ENCODE results near the gene WWOX.
"Not testable (repeated sequence)": the region's sequence is repeated elsewhere in the genome, so short reads cannot be mapped to it uniquely, and the experiment has no call there.

WWOX gene

DNA sequence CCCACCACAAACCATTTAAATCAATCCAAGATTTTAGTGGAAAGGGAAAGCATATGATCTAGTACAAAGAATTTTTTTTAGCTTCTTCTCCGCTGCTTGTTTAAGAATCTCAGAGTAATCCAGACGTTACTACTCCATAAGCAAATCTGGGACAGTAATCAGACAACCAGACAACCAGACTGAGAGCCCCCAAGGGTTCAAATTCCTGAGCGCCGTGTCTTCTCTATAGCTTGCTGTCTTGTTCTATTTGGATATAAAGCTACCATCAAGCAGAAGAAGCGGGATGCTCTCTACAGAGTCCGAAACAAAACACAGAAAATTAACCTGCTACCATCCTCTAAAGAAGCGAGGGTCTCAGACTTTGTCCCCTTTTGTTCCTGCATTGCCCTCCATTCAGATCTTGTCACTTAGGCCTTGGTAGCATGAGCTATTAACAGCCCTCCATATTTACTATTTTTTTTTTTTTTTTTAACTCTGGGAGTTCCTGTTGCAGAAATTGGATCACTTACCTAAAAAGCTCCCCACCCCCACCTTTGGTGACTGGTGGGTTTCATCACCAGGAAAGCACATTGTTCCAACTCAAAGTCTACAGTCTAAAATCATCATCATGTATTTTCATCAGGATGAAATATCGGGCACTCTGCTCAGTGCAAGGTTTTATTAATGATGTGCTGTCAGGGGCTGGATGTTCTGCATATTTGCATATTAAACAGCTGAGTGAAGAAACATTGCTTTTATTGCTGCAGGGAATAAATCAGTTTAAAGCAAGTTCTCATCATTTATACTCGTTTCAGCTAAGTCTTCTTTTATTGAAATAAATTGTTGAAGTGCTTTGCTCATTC lies 576.7 kb downstream of the WWOX start:
- no peak for DNase-seq

DNA sequence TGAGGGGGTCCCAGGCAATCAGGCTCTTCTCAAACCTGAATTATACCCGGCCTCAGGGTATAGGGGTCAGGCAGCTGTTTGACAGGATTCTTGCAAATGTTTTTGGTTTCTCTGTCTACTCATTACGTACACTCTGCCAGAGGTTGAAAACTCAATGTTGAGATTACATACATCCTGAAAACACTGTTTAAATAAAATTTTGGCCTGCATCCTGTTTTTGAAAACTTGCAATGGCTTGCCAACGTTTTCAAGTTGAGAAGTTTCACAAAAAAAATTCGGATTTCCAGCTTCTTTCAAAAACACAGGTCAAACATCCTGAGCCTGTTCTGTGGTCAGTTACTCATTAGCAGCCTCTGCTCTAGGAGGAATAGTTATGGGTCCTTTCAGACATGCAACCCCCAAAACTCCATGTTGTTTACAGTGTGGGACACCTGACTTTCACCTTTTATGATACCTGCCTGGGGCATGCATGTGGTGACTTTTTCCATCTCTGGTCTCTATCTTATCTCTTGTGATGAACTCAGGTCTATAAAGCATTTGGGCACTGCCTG lies 577.8 kb downstream of the WWOX start:
- DNase-seq: no peak

DNA sequence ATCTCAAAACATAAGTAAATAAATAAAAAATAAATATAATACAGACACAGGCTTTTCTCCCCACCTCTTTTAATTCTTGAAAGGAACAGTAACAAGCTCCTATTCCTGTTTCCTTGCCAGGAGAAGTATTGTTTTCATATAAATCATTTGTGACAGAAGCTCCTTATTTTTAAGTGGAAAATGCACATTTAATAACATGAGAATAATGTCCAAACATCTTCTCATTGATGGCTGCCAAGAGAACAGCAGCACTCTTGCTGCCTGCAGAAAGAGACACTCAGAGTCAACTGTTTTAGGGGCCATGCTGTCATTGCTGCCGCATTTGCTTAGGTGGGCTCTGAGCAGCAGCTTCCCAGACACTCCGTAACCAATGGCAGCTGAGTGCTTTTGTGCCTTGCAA lies 580.1 kb downstream of the WWOX start:
- no peak for DNase-seq

DNA sequence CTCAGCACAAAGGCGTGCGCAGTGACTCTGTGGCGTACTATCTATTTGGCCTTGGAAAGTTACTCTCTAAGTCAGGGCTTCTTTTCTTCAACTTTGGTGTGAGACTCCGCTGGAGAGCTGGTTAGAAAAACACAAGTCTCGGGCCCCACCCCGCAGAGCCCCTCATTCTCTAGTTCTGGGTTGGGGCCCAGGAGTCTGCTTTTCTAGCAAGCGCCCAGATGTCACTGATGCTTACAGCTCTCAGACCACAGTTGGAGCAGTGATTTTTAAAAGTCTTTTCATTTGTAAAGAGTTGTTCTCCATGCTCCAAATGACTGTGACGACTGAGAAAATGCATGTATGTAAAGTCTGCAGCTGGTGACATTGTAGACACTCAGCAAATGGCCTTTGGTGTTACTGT lies 582.3 kb downstream of the WWOX start:
- DNase-seq: no peak

DNA sequence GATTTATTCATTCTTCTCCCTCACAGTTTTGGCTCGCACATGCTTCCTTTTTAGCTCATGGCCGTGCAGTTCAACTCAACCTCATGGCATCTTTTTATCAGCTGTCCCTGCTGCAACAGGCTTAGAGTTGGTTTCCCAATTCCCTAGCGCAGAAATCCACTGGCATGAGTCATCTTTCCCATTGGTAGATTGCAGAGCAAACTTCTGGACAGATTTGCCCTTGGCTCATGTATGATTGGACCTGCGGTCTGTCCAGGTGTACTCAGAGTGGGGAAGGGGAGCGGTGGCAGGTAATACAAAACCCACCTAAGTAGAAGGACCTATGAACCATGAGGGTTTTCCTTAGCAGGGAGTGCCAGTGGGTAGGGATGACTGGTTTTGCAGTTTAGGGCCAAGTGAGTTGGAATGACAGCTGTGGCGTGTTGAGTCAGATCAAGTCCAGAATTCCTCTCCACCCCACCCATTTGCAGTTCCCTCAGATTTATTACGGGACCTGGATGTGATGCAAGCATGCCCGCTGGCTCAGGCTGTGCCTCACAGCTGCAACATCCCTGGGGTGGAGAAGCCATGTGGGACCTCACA lies 584.7 kb downstream of the WWOX start:
- DNase-seq: no peak

DNA sequence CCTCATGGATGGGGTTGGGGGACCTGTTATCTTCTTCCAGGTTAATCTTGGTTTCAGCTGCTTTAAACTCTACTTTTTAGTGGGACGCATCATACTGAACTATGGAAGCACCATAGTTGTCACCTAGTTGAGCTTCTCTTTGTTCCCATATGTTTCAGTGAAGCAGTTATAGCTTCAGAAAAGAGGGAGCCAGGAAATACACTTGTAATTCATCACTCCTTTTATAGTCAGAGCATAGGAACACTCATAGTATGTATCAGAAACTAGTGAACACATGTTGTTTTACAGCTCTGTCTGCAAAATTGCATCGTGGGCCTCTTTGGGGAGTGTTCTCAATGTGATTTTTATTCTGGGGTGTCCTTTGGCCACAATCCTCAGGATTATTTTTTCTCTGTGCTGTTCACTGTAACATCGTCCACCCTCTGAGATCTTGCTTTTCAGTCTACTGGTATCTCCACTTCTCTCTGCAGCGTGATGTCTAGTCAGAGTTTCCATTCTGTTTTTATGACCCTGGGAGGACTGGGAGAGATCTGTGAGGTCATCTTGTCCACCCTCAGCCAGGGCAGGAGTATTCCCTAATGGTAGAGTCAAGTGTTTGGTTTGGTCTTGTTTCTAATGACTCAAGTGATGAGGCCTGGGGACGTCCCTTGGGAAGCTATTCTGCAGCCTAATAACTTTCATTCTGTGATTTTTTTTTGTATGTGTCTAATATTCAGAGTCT lies 585.4 kb downstream of the WWOX start:
- DNase-seq: no peak

DNA sequence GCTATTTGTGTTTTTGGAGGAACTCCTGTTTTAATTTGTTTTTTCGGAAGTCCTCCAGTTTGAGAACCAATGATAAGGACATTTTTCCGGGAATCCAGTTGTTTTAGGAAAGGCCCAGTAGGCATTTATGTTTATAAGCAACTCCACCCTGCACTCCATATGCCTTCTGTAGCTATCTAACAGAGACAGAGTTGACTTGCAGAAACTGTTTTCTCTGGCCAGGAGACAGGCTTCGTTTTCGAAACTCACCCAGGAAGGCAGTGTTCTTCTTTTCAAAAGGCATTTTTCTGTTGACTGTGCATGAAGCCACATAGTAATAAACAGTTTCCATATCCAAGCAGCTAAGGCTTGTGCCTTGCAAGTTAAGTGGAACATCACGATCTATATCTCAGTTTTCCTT lies 587.1 kb downstream of the WWOX start:
- DNase-seq: no peak

DNA sequence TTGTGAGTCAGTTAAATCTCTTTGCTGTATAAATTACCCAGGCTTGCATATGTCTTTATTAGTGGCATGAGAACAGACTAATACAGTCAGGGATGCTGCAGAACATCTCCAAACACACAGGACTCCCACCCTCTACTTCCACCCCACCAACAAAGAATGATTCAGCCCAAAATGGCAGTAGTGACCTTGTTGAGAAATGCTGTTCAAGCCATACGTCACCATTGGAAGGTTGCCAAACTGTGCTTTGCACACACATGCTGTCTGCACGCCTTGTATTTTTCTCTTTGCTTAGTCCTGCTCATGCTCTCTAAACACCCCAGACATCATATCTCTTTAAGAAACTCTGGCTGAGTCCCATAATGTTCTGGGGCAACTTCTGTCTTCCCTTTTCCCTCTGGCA lies 589.6 kb downstream of the WWOX start:
- DNase-seq: no peak

DNA sequence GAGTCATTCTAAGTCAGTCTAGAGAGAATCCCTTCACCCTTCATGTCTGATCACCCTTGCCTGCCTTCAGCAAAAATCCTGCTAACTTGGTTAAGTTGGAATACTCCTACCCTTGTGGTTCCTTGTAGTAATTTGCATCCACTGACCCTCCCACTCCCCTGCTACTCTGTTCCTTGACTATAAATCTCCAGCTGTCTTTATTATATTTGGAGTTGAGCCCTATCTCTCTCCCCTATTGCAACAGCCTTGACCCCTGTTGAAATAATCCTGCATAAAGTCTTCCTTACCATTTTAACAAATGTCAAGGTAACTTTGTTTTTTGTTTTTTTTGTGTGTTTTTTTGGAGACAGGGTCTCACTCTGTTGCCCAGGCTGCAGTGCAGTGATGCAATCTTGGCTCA lies 590.1 kb downstream of the WWOX start:
- no peak for DNase-seq

DNA sequence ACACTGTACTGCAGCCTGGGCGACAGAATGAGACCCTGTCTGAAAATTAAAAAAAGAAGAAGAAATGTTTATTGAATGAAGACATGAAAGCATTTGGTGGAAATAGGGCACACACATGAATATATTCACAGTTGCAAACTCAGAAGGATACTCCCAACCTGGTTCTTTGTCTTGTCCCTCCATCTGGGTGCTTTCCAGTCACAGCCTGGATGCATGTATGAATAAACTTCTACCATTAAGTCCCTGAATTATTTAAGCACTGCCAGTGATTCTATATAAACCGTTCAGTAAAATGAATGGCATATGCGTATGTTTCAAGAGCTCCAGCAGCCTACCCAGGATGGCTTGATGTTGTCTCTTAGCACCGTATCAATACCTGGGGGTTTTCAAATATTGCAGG lies 591.1 kb downstream of the WWOX start:
- no peak for DNase-seq

DNA sequence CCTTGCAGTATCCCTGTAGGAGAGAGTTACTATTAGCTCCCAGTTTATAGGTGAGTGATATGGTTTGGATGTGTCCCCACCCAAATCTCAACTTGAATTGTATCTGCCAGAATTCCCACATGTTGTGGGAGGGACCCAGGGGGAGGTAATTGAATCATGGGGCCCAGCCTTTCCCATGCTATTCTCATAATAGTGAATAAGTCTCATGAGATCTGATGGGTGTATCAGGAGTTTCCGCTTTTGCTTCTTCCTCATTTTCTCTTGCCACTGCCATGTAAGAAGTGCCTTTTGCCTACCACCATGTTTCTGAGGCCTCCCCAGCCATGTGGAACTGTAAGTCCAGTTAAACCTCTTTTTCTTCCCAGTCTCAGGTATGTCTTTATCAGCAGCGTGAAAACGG lies 592.3 kb downstream of the WWOX start:
- not testable (repeated sequence) for DNase-seq

DNA sequence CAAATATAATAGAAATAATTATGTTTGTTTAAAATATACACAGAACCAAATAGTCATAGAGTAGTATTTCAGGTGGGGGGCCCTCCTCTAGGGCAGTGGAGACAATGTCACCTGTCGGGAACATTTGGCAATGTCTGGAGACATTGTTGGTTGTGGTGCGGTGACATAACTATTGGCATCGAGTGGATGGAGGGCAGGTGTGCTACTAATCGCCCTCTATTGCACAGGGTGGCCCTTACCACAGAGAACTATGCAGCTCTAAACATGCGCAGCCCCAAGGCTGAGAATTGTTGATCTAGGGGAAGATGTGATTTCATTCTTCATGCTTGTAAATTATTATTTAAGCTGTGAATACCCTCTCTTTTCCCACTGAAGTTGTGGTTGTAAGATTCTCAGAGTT lies 594.0 kb downstream of the WWOX start:
- DNase-seq: no peak

DNA sequence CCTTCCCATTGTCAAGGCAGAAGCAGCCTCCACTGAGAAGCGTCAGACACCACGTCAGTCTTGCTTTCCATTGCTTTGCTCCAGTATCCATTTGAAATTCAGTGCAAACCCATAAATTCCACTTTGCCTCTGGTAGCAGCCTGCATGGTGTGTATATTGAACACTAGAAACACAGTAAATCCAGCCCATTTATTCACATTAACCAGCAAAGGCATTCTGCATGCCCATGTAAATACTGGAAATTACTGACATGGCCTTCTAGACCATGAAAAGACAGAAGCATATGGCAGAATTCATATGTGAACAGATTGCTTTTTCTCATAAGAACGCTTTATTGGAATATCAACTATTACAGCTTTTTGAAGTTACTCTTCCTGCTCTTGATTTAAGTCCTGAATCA lies 595.0 kb downstream of the WWOX start:
- DNase-seq: no peak

DNA sequence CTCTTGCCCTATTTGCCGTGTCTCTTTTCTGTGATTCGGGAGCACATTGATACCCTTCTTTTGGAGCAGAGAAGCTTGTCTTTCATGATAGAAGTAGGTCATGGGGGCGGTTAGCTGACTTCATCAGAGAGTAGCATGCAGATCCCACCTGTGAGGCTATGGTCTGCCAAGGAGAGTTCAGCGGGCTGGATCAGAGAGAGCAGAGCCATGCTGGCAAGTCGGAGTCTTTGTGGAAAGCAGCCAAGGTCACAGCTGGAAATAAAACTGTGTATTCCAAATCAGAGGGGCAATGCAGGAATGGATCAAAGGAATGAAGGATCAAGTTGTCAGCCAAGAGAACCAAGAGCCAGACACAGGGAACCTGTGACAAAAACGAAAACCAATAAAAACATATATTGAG lies 595.9 kb downstream of the WWOX start:
- no peak for DNase-seq

DNA sequence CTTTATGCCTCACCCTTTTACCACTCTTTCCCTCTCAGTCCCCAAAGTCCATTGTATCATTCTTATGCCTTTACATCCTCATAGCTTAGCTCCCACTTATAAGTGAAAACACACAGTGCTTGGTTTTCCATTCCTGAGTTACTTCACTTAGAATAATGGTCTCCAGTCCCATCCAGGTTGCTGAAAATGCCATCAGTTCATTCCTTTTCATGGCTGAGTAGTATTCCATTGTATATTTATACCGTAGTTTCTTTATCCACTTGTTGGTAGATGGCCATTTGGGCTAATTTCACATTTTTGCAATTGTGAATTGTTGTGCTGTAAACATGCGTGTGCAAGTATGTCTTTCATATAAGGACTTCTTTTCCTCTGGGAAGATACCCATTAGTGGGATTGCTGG lies 597.3 kb downstream of the WWOX start:
- no peak for DNase-seq

DNA sequence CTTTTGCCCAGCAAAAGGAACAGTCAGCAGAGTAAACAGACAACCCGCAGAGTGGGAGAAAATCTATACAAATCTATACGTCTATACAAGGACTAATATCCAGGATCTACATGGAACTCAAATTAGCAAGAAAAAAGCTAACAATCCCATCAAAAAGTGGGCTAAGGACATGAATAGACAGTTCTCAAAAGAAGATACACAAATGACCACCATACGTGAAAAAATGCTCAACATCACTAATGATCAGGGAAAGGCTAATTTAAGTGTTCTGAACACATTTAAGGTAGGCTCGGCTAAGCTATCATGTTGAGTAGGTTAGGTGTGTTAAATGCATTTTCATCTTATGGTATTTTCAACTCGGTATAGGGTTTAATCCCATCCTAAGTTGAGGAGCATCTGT lies 598.0 kb downstream of the WWOX start:
- no peak for DNase-seq

DNA sequence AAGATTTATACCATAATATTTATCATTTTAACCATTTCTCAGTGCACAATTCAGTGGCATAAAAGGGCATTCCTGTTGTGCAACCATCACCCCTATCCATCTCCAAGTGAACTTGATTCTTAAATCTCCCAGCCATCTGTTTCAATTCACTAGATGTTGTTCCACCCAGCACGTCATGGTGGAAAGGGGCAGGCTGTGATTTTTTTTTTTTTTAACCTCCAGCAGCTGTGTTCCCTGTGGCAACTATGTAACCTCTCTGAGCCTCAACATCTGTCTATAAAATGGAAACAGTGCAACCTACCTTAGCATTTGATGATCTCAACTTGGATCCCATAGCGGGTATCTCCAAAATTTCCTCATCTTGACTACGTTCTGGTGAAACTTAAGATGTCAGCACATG lies 604.5 kb downstream of the WWOX start:
- no peak for DNase-seq

DNA sequence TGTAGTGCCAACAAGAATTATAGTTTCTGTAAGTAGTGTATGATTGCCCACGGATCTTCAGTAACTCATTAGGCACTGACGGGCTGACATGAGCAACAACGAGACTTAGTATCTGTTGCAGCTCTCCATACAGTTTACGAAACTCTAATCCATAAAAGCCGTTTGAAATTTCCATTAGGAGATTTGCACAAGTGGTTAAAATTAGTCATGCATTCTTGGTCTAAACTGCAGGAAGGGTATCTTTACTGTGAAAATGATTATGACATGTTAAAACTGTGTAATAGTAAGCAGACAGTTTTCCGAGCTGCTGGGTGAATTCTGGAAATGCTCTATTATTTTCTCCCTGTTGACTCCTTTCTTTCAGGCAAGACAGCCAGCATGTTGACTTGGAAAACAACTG lies 605.0 kb downstream of the WWOX start:
- no peak for DNase-seq

DNA sequence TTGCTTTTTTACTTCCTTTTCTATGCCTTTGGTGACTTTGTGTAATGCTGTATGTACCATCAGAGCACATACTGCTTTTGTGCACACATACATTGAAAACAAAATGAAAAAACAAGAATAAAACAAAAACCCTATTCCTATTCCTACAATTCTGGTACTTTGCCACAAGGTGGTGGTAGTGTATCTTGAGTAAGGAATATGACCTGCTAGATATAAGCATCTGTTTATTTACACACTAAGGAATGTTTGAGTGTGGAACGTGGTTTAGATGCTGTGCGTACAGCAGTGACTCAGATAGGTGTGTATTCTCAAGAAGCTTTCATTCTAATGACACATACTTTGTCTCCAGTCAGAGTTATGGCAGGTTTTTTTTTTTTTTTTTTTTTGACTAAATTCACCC lies 606.2 kb downstream of the WWOX start:
- no peak for DNase-seq

DNA sequence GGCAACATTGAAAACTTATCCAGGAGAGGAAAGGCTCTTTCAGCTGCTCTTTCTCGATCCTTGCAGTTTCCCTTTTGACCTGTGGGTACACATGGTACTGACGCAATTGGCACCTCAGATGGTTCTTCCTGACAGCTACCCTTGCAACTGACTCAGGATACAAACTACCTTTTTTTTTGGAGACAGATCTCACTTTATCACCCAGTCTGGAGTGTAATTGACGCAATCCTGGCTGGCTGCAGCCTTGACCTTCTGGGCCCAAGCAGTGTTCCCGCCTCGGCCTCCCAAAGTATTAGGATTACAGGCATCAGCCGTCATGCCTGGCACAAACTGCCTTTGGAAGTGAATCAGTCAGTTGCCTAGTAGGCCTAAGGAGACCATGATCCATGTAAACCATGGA lies 607.2 kb downstream of the WWOX start:
- DNase-seq: no peak

DNA sequence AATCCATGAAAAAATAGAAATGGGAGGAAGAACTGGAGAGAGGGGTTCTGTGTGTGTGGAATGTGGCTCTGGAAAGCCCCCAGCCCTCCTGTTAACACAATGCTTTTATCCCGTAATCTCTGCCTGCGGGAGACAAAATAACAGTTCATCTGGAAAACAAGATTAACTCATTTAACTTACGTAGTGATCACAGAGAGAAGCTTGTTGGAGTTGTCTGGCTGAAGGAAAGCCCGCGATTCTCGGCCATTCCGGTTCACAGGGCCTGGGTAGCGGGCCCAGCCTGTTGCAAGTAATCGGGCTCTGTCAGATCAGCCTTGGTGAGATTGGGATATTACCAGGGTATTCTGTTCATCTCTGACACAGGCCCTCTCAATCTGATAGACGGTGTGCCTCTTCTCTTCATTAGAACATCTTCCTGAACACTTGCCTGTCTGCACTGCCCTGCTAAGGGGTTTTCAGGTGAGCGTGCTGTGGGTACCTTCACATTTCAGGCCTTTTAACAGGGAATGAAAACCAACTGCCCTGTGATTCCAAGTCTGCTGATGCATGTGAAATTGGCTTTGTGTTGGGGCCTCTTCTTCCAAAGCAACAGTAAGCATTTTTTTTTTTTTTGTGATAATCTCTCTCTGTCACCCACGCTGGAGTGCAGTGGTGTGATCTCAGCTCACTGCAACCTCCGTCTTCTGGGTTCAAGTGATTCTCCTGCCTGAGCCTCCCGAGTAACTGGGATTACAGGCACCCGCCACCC lies 609.9 kb downstream of the WWOX start:
- no peak for DNase-seq

DNA sequence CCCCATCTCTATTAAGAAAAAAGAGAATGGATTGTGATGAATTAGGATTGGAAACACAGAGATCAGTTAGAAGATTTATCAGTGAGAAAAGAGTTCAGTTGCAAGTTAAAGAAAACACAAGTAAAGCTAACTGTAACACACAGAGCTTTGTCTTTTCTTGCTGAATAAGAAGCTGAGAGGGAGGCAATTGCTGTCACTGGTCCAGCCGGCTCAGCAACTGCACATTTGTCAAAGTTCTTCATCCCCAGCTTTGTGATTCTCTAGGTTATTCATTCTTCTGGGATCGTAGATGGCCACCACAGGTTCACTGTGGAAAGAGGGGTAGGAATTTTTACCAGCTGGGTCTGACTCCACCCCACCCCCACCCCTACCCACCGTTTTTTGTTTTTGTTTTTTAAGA lies 615.7 kb downstream of the WWOX start:
- no peak for DNase-seq

DNA sequence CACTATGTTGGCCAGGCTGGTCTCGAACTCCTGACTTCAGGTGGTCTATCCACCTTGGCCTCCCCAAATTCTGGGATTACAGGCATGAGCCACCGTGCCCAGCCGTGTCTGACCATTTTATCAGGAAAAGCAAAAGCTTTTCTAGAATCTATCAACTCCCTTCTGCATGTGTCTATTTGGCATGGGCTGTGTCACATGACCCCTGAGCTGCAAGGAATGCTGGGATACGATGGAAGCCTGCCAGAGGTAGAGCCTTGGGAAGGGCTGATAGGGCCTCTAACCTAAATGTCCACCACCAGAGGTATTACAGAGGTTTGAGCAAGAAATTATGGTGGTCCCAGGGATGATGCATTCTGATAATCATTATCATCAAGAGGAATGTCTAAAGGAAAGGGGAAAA lies 616.2 kb downstream of the WWOX start:
- DNase-seq: no peak

All from NCI-H1436 (cell line).